Upper lobe of left lung (tissue), 6 donors: ENCODE measurements around the gene ADCY2. TPM values are rescaled to one million over a fixed set of nuclear protein-coding genes. Genes with fewer than 3 reads are reported as not detected.

Source experiments
- ATAC-seq, 2 donors: fragments of 200-7000 bp; cut with Tn5 transposase; one replicate each; pipeline ENCODE4 v1.9.1; 2022; ENCODE audit warnings: mild to moderate bottlenecking in 2 of 2, moderate library complexity in 2 of 2; ENCODE audit not compliant: low FRiP score in 2 of 2
- DNase-seq, 2 donors: peaks; one replicate each; pipeline ENCODE4 v3.0.0-alpha.2; 2019 to 2020
- H3K27ac ChIP-seq, 4 donors: fragments of 200-600 bp; sonication (generic); one replicate each; pipeline ENCODE4 v1.5.1; 2016 to 2019
- H3K27me3 ChIP-seq, 4 donors: fragments of 200-600 bp; sonication (generic); one replicate each; pipeline ENCODE4 v1.5.1; 2017 to 2019
- H3K36me3 ChIP-seq, 4 donors: fragments of 200-600 bp; sonication (generic); one replicate each; pipeline ENCODE4 v1.5.1; 2016 to 2019
- H3K4me1 ChIP-seq, 4 donors: fragments of 200-600 bp; sonication (generic); one replicate each; pipeline ENCODE4 v1.5.1; 2018 to 2019
- H3K4me3 ChIP-seq, 4 donors: fragments of 200-600 bp; sonication (generic); one replicate each; pipeline ENCODE4 v1.5.1; 2017 to 2019; ENCODE audit warnings: mild to moderate bottlenecking in 2 of 4, moderate library complexity in 1 of 4
- H3K9me3 ChIP-seq, 4 donors: fragments of 200-600 bp; sonication (generic); one replicate each; pipeline ENCODE4 v1.5.1; 2018 to 2019
- CTCF ChIP-seq, 6 experiments: fragments of 450-650 bp in 4 of 6; fragments of 200-600 bp in 2 of 6; sonication (generic) in 2 of 6; IDR thresholded peaks; one replicate each; pipeline ENCODE4 v1.5.1; 2016 to 2019; ENCODE audit warnings: antibody characterized with exemption in 6 of 6
- EP300 ChIP-seq, 4 donors: sonication (generic); formaldehyde crosslinking; IDR thresholded peaks; one replicate each; pipeline ENCODE4 v1.5.1; 2017; ENCODE audit warnings: antibody characterized with exemption in 4 of 4, control low read depth in 2 of 4
- POLR2A ChIP-seq, 4 donors: fragments of 450-650 bp; IDR thresholded peaks; one replicate each; pipeline ENCODE4 v1.5.1; 2016 to 2017; ENCODE audit warnings: antibody characterized with exemption in 4 of 4, mild to moderate bottlenecking in 2 of 4
- POLR2AphosphoS5 ChIP-seq, 2 donors: sonication (generic); formaldehyde crosslinking; IDR thresholded peaks; one replicate each; pipeline ENCODE4 v1.5.1; 2017; ENCODE audit warnings: antibody characterized with exemption in 2 of 2
- WGBS, 2 donors: methylation state at CpG; one replicate each; pipeline ENCODE4 v1.1.5; 2017 to 2018; 5-methylcytosine and 5-hydroxymethylcytosine counted together
- total RNA-seq, 6 donors: library from RNA; depleted of rRNA in 4 of 6; stranded (reverse); fragments of >200 nt in 4 of 6; gene quantifications; one replicate each; pipeline versions ENCODE4 v1.1.0 to v1.2.1, GENCODE V29; 2016 to 2021
- donor health status: DM: no; HTN: no; CAD: no; lungs with moderate emphysema.
- donor health status: DM: no; HTN: yes; CAD: no; lungs with severe emphysema.

The ADCY2 gene
- total RNA-seq, 6 donors from 2014 or later, result 0.20 to 2.4 (median 0.46) TPM; not detected in 1

GRCh38 chr5:7781899-7782298, 386.0 kb downstream of the ADCY2 start:
- TF ChIP-seq POLR2AphosphoS5 (IDR thresholded peaks at IDR 0.05) (no peak), EP300 (IDR thresholded peaks at IDR 0.05) (no peak), CTCF (IDR thresholded peaks at IDR 0.05) (no peak), POLR2A (IDR thresholded peaks at IDR 0.05) (no peak)
- H3K9me3 ChIP-seq, result no peaks in the 10 kb centered on the region
- H3K27me3 ChIP-seq, result no peaks in the 10 kb centered on the region
- no peak overlapping the region for H3K27ac ChIP-seq
- DNase-seq, result no peak
- no peaks in the 10 kb centered on the region for H3K4me1 ChIP-seq
- 33 to 68% methylated on average over 2 to 3 of the region's 3 CpGs for WGBS, 2 donors
- ATAC-seq, result no peak
- no peak overlapping the region for H3K4me3 ChIP-seq
- H3K36me3 ChIP-seq, result no peaks in the 10 kb centered on the region

- WGBS, 2 donors, result 58 to 63% methylated on average over 4 of the region's 4 CpGs
- no peak for DNase-seq
- Histone ChIP-seq H3K4me1 (no peaks in the 10 kb centered on the region), H3K36me3 (no peaks in the 10 kb centered on the region), H3K4me3 (no peak overlapping the region), H3K27ac (no peak overlapping the region), H3K27me3 (no peaks in the 10 kb centered on the region), H3K9me3 (no peaks in the 10 kb centered on the region)
- TF ChIP-seq POLR2AphosphoS5 (IDR thresholded peaks at IDR 0.05) (no peak), POLR2A (IDR thresholded peaks at IDR 0.05) (no peak), CTCF (IDR thresholded peaks at IDR 0.05) (no peak), EP300 (IDR thresholded peaks at IDR 0.05) (no peak)
- no peak for ATAC-seq
These were observed 388.9 kb downstream of the ADCY2 start for GRCh38 chr5:7784683-7785380.

GRCh38 chr5:7787770-7788169, 391.8 kb downstream of the ADCY2 start:
- WGBS, 2 donors, result 93 to 97% methylated on average over 3 of the region's 3 CpGs
- TF ChIP-seq CTCF (IDR thresholded peaks at IDR 0.05) (no peak), POLR2A (IDR thresholded peaks at IDR 0.05) (no peak), POLR2AphosphoS5 (IDR thresholded peaks at IDR 0.05) (no peak), EP300 (IDR thresholded peaks at IDR 0.05) (no peak)
- no peak for ATAC-seq

DNA sequence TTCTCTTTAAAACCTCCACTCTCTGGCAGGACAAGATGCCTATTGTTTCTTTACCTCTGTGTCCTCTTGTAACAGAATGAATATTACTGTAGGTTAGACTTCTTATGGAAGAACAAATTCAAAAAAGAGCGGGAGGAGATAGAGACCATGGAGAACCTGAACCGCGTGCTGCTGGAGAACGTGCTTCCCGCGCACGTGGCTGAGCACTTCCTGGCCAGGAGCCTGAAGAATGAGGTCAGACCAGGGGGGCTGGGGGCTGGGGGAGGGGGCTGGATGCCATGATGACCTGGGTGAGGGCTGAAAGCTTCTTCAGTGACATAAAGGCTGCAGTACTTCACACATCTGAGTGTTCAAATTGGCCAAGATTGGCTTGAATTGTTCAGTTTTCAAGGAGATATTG, 393.6 kb downstream of the ADCY2 start:
- peak in 1 of 2 donors; percentile 22 for DNase-seq
- TF ChIP-seq CTCF (IDR thresholded peaks at IDR 0.05), result no peak
- H3K9me3 ChIP-seq, result no peaks in the 10 kb centered on the region
- no peak overlapping the region for H3K4me3 ChIP-seq
- ATAC-seq, result no peak
- no peaks in the 10 kb centered on the region for H3K27me3 ChIP-seq
- H3K4me1 ChIP-seq, result no peaks in the 10 kb centered on the region
- H3K27ac ChIP-seq, result no peak overlapping the region
- 87 to 91% methylated on average over 7 of the region's 7 CpGs for WGBS, 2 donors
- H3K36me3 ChIP-seq, result no peaks in the 10 kb centered on the region

More at GRCh38 chr5:7787770-7788169, 391.8 kb downstream of the ADCY2 start:
- H3K36me3 ChIP-seq, result no peaks in the 10 kb centered on the region
- H3K4me3 ChIP-seq, result no peak overlapping the region
- no peaks in the 10 kb centered on the region for H3K9me3 ChIP-seq
- no peak overlapping the region for H3K27ac ChIP-seq
- DNase-seq, result no peak
- H3K27me3 ChIP-seq, result no peaks in the 10 kb centered on the region
- no peaks in the 10 kb centered on the region for H3K4me1 ChIP-seq

DNA sequence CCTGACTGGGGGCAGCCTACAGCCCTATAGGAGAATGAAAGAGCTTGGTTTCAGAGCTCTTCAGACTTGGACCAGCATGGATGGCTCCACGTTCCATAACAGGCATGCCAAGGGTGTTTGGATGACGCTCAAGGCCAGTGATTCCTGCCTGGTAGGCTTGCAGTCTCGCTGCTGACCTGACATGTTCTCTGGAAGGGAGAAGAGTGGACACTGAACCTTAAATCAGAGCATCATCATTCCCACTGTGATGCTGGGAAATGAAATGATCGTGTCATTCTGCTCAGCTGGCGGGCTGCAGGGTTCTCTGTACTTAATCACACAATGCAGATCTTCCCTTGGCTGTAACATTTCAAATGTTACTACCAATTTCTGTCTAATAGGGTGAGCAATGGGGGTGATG, 398.0 kb downstream of the ADCY2 start:
- Histone ChIP-seq H3K9me3 (no peaks in the 10 kb centered on the region), H3K27me3 (no peaks in the 10 kb centered on the region), H3K36me3 (no peaks in the 10 kb centered on the region), H3K27ac (no peak overlapping the region), H3K4me3 (no peak overlapping the region), H3K4me1 (no peaks in the 10 kb centered on the region)
- ATAC-seq (no peak), DNase-seq (no peak)
- WGBS, 2 donors, result 63 to 82% methylated on average over 4 to 5 of the region's 5 CpGs
- TF ChIP-seq EP300 (IDR thresholded peaks at IDR 0.05) (no peak), POLR2A (IDR thresholded peaks at IDR 0.05) (no peak), POLR2AphosphoS5 (IDR thresholded peaks at IDR 0.05) (no peak), CTCF (IDR thresholded peaks at IDR 0.05) (no peak)
